HUES48 (cell line): Measurements from ENCODE around the gene CCDC63.

Experiments
- H3K27ac ChIP-seq: one replicate; pipeline ENCODE4 v1.7.0; 2013; ENCODE audit warnings: low read depth, low read length, inconsistent platforms
- H3K27me3 ChIP-seq: 2 replicates; pipeline ENCODE4 v1.6.1; 2013; ENCODE audit warnings: mild to moderate bottlenecking, low read length; ENCODE audit not compliant: control insufficient read depth, insufficient read depth
- H3K36me3 ChIP-seq: 2 replicates; pipeline ENCODE4 v1.6.1; 2013; ENCODE audit warnings: low read length; ENCODE audit not compliant: control insufficient read depth, insufficient read depth
- H3K4me1 ChIP-seq: 2 replicates; pipeline ENCODE4 v1.6.1; 2013; ENCODE audit warnings: mild to moderate bottlenecking, low read length; ENCODE audit not compliant: control insufficient read depth, insufficient read depth
- H3K4me3 ChIP-seq: 2 replicates; pipeline ENCODE4 v1.5.1; 2013; ENCODE audit warnings: mild to moderate bottlenecking, low read depth, low read length
- H3K9ac ChIP-seq: 2 replicates; pipeline ENCODE4 v1.6.1; 2013; ENCODE audit warnings: mild to moderate bottlenecking, low read depth, low read length, moderate library complexity
- H3K9me3 ChIP-seq: 2 replicates; pipeline ENCODE4 v1.6.1; 2013; ENCODE audit warnings: low read length; ENCODE audit not compliant: control insufficient read depth, insufficient read depth

CCDC63 gene

DNA sequence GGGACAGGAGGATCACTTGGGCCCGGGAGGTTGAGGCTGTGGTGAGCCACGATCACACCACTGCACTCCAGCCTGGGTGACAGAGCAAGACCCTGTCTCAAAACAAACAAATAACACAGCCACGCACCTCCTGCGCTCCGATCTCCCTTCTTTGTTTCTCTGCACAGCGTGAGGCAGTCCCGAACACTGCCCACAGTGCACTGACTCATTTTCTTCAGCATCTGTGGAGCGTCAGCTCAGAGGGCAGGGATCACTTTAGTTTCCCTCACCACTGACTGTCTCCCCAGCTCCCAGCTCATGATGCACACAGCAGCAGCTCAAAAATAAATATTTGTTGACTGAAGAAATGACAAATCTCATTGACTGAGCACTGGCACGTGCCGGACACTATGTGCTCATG is 74.5 kb downstream of the CCDC63 start:
- H3K4me3 ChIP-seq: no peak overlapping the region
- H3K9me3 ChIP-seq: no peaks in the 10 kb centered on the region
- peaks cover 15% of the 10 kb centered on the region; the same call in 1 of the 2 replicates for H3K4me1 ChIP-seq
- no peaks in the 10 kb centered on the region for H3K27me3 ChIP-seq
- H3K9ac ChIP-seq: no peak overlapping the region
- no peaks in the 10 kb centered on the region for H3K36me3 ChIP-seq
- no peak overlapping the region for H3K27ac ChIP-seq

GRCh38 chr12:110922652-110923051 is 75.9 kb downstream of the CCDC63 start:
- no peak overlapping the region for H3K4me3 ChIP-seq
- peaks cover 15% of the 10 kb centered on the region; the same call in 1 of the 2 replicates for H3K4me1 ChIP-seq
- H3K9me3 ChIP-seq: no peaks in the 10 kb centered on the region
- no peak overlapping the region for H3K27ac ChIP-seq
- no peak overlapping the region for H3K9ac ChIP-seq
- H3K27me3 ChIP-seq: no peaks in the 10 kb centered on the region
- no peaks in the 10 kb centered on the region for H3K36me3 ChIP-seq

DNA sequence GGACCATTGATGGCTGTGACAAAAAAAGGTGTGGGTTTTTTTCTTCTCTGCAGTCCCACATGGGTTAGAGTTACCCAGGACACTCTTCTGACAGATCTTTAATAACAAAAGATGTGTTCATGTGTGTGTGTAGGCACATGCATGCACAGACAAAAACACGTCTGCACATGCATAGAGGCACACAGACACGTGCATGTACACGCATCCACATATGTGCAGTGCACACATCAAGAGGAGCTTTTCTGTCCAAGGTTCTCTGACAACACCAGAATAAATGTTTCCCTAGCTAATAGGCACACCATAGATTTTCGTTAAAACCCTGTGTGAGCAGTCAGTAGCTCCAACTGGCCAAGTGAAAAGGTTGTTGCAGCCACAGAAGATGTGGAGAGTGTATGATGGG is 76.4 kb downstream of the CCDC63 start:
- Histone ChIP-seq H3K9me3 (no peaks in the 10 kb centered on the region), H3K36me3 (no peaks in the 10 kb centered on the region), H3K9ac (no peak overlapping the region), H3K27ac (no peak overlapping the region), H3K4me3 (no peak overlapping the region), H3K27me3 (no peaks in the 10 kb centered on the region), H3K4me1 (peaks cover 15% of the 10 kb centered on the region; the same call in 1 of the 2 replicates)

DNA sequence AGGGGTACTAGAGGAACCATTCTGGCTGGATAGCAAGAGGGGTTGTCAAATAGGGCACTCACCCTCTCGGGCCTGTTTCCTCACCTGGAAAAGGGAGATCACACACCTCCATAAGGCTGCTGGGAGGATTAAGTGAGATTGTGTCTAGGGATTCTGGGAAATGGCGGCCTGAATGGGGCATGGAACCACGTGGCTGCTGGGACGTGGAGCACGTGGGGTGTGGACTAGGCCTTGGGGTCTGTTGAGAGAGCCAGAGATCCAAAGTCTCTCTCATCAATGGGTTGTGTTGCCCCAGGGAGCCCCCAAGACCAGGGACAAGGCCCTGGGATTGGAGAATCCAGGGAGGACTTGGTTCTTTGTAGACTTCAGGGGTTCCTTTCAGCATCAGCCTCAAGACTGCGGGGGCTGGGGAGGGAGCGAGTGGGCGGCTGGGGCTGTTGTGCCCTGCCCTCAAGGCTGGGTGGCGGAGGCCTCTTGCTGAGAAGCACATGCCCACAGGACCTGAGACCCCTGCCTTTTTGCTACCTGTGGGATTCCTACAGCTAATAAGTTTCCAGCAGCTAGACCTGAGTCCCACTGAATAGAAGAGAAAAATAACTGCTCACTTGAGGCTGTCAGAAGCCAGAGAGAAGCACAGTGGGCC is 77.0 kb downstream of the CCDC63 start:
- no peak overlapping the region for H3K9ac ChIP-seq
- no peaks in the 10 kb centered on the region for H3K9me3 ChIP-seq
- peaks cover 14% of the 10 kb centered on the region; the same call in 1 of the 2 replicates for H3K4me1 ChIP-seq
- H3K4me3 ChIP-seq: no peak overlapping the region
- H3K27ac ChIP-seq: no peak overlapping the region
- no peaks in the 10 kb centered on the region for H3K27me3 ChIP-seq
- H3K36me3 ChIP-seq: no peaks in the 10 kb centered on the region

- Histone ChIP-seq H3K4me1 (peaks cover 10% of the 10 kb centered on the region), H3K9ac (no peak overlapping the region), H3K27me3 (no peaks in the 10 kb centered on the region), H3K4me3 (no peak overlapping the region), H3K9me3 (no peaks in the 10 kb centered on the region), H3K27ac (no peak overlapping the region), H3K36me3 (no peaks in the 10 kb centered on the region)
These were observed 80.8 kb downstream of the CCDC63 start for GRCh38 chr12:110927546-110927945.

- Histone ChIP-seq H3K4me3 (no peak overlapping the region), H3K27ac (no peak overlapping the region), H3K9me3 (no peaks in the 10 kb centered on the region), H3K9ac (no peak overlapping the region), H3K4me1 (peaks cover 6% of the 10 kb centered on the region), H3K27me3 (no peaks in the 10 kb centered on the region), H3K36me3 (no peaks in the 10 kb centered on the region)
These were observed 81.9 kb downstream of the CCDC63 start for GRCh38 chr12:110928700-110929099.

DNA sequence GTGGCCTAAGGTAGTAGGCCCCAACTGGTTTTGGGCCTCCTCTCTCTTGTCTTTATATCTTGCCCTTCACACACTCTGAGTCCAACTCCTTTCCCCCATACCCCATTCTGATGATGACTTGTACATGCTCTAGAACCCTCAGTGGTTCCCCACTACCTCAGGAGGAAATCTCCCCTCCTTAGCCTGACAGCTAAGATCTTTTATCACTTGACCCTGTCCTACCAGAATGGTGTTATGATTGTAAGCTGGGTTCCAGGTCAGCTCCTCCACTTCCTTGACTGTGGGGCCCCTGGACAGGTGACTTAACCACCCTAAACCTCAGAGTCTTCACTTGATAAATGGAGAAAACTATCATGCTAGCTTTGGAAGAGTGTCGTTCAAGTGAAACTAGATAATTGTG is 83.0 kb downstream of the CCDC63 start:
- H3K27ac ChIP-seq: no peak overlapping the region
- H3K36me3 ChIP-seq: no peaks in the 10 kb centered on the region
- H3K4me1 ChIP-seq: peaks cover 15% of the 10 kb centered on the region
- no peak overlapping the region for H3K4me3 ChIP-seq
- H3K9ac ChIP-seq: no peak overlapping the region
- no peaks in the 10 kb centered on the region for H3K9me3 ChIP-seq
- H3K27me3 ChIP-seq: no peaks in the 10 kb centered on the region

DNA sequence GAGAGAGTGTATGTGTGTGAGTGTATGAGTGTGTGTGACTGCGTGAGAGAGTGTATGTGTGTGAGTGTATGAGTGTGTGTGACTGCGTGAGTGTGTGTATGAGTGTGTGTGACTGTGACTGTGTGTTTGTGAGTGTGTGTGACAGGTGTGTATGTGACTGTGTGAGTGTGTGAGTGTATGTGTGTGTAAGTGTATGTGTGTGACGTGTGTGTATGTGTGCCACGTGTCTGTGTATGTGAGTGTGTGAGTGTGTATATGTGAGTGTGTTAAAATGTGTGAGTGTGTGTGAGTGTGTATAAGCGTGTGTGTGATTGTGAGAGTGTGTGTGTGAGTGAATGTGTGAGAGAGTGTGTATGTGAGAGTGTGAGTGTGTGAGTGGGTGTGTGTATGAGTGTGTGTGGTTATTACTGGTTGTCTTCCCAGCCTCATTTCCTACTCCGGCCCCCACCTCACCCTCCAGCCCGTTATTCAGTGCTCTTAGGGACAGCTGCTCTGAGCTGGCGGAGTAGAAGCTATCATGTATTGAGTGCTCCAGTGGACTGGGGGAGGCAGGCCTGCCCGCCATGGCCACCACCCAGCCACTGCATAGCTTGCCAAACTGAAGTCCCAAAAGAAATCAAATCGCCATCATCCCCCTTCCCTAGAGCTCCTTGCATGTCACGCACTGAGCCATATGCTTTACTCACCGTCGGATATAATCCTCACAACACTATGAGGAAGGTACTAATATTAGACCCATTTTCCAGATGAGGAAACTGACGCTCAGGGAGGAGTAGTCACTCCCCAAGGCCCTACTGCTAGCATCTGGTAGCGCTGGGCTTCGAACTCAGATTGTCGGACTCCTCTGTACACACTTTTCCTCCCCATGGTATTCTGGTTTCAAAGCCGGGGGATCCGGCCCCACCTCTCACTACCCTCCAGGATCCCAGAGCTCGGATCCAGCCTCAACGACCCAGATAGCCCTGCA is 83.8 kb downstream of the CCDC63 start:
- peaks cover 19% of the 10 kb centered on the region for H3K4me1 ChIP-seq
- no peaks in the 10 kb centered on the region for H3K9me3 ChIP-seq
- H3K27me3 ChIP-seq: no peaks in the 10 kb centered on the region
- H3K27ac ChIP-seq: no peak overlapping the region
- H3K36me3 ChIP-seq: no peaks in the 10 kb centered on the region
- H3K9ac ChIP-seq: no peak overlapping the region
- no peak overlapping the region for H3K4me3 ChIP-seq

- no peaks in the 10 kb centered on the region for H3K27me3 ChIP-seq
- no peak overlapping the region for H3K9ac ChIP-seq
- H3K9me3 ChIP-seq: no peaks in the 10 kb centered on the region
- H3K36me3 ChIP-seq: no peaks in the 10 kb centered on the region
- peak overlapping the region; percentile 38 for H3K27ac ChIP-seq
- H3K4me1 ChIP-seq: peaks cover 26% of the 10 kb centered on the region
- H3K4me3 ChIP-seq: no peak overlapping the region
These were observed 84.5 kb downstream of the CCDC63 start for GRCh38 chr12:110931315-110931728.

DNA sequence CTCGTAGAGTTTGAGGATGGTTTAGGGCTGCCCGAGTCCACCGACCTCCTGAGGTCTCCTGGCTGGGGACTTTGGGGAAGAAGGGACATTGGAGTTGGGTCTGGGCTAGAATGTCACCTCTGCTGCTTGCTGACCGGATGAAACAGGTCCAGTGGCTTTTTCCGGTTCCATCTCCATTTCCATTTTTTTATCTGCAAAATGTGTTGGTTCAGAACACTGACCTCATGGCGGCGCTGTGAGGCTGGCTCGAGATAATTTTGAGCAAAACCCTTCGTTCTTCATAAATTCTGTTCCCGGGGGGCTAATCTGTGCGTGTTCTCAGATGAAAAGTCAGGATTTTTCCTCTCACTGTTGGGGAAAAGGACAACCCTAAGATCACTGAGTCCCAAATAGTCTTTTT is 85.3 kb downstream of the CCDC63 start:
- Histone ChIP-seq H3K4me1 (peaks cover 31% of the 10 kb centered on the region), H3K27ac (no peak overlapping the region), H3K9ac (no peak overlapping the region), H3K27me3 (no peaks in the 10 kb centered on the region), H3K36me3 (no peaks in the 10 kb centered on the region), H3K9me3 (no peaks in the 10 kb centered on the region), H3K4me3 (no peak overlapping the region)
